Astrocyte of the spinal cord (primary cell): Measurements from ENCODE around the gene SMARCC2.

ENCODE experiments used
- DNase-seq: peaks from one replicate; pipeline ENCODE4 v3.0.0; 2011; ENCODE audit warnings: low read depth, low spot score
- H3K4me3 ChIP-seq: 2 replicates; pipeline ENCODE4 v1.5.1; 2011; ENCODE audit warnings: low read depth, mild to moderate bottlenecking, low read length, moderate library complexity
- in situ Hi-C: cut with HindIII; loops from 2 replicates; pipeline ENCODE4 v1.10.0; 2017; ENCODE audit warnings: low sequenced_read_pairs
- TF ChIP-seq, protein P1 (sequence below): IDR thresholded peaks from 2 replicates; pipeline ENCODE4 v1.5.1; 2012; ENCODE audit warnings: low read depth, mild to moderate bottlenecking, low read length, inconsistent platforms

The SMARCC2 gene

GRCh38 chr12:56189099-56189917 is at the start of gene SMARCC2:
SMARCC2 (minus strand) TSS chr12:56189483; CDS start chr12:56189461, 22 bp downstream.
- TF ChIP-seq, protein P1, sequence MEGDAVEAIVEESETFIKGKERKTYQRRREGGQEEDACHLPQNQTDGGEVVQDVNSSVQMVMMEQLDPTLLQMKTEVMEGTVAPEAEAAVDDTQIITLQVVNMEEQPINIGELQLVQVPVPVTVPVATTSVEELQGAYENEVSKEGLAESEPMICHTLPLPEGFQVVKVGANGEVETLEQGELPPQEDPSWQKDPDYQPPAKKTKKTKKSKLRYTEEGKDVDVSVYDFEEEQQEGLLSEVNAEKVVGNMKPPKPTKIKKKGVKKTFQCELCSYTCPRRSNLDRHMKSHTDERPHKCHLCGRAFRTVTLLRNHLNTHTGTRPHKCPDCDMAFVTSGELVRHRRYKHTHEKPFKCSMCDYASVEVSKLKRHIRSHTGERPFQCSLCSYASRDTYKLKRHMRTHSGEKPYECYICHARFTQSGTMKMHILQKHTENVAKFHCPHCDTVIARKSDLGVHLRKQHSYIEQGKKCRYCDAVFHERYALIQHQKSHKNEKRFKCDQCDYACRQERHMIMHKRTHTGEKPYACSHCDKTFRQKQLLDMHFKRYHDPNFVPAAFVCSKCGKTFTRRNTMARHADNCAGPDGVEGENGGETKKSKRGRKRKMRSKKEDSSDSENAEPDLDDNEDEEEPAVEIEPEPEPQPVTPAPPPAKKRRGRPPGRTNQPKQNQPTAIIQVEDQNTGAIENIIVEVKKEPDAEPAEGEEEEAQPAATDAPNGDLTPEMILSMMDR = peak; percentile 69
- H3K4me3 ChIP-seq = peak within 1 kb of the TSS; percentile 77
- peak; percentile 88 for DNase-seq
- in situ Hi-C loops = no loop called here

GRCh38 chr12:56237552-56237951 is 48.3 kb upstream of the SMARCC2 start:
- no peak overlapping the region for H3K4me3 ChIP-seq
- DNase-seq = no peak
- TF ChIP-seq, protein P1 = no peak
- in situ Hi-C loops = no loop called here

DNA sequence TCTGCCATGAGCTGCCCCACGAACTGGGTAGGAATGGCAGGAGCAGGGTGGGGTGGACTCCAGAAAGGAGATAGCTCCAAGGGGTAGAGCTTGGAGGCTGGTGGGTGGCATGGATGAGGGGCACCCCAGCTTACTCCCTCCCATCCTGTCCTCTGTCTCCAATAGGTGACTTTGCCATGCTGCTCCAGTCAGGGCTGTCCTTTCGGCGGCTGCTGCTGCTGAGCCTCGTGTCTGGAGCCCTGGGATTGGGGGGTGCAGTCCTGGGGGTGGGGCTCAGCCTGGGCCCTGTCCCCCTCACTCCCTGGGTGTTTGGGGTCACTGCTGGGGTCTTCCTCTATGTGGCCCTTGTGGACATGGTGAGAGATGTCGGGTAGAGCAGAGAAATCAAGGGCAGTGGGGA is 47.7 kb upstream of the SMARCC2 start:
- in situ Hi-C loops = no loop called here
- TF ChIP-seq, protein P1 = no peak
- no peak for DNase-seq
- H3K4me3 ChIP-seq = no peak overlapping the region

GRCh38 chr12:56236091-56236490 is 46.8 kb upstream of the SMARCC2 start:
- TF ChIP-seq, protein P1 = no peak
- in situ Hi-C loops = no loop called here
- DNase-seq = no peak
- no peak overlapping the region for H3K4me3 ChIP-seq

DNA sequence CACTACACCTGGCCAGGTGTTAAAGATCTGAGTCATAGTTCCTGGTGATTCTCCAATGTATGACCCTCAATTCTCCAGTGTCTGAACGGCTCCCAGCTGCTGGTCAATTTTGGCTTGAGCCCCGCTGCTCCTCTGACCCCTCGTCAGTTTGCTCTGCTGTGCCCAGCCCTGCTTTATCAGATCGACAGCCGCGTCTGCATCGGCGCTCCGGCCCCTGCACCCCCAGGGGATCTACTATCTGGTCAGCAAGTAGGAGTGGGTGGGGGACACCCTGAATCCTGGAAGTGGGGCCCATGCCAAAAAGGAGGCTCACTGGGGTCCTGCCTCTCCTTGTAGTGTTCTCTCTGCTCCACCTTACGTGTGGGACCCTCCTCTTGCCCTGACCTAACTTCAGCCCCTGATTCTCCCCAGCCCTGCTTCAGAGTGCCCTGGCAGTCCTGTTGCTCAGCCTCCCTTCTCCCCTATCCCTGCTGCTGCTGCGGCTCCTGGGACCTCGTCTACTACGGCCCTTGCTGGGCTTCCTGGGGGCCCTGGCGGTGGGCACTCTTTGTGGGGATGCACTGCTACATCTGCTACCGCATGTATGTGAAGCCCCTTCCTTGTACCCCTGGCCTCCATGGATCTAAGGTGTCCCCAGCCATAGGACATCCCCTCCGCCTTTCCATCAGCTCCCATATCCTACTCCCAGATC is 45.6 kb upstream of the SMARCC2 start:
- H3K4me3 ChIP-seq = no peak overlapping the region
- in situ Hi-C loops = no loop called here
- no peak for DNase-seq
- TF ChIP-seq, protein P1 = no peak

DNA sequence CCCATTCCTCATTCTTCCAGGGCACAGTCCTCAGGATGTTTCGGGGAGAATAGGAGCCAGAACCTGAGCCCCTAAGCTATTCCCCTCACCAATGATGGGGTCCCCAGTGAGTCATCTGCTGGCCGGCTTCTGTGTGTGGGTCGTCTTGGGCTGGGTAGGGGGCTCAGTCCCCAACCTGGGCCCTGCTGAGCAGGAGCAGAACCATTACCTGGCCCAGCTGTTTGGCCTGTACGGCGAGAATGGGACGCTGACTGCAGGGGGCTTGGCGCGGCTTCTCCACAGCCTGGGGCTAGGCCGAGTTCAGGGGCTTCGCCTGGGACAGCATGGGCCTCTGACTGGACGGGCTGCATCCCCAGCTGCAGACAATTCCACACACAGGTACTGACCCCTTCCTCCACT is 41.9 kb upstream of the SMARCC2 start:
- no peak for DNase-seq
- H3K4me3 ChIP-seq = no peak overlapping the region
- TF ChIP-seq, protein P1 = no peak
- in situ Hi-C loops = no loop called here
